K562 (cell line): ENCODE results near the gene ZDHHC12. TPM values are rescaled to one million over a fixed set of nuclear protein-coding genes. Genes with fewer than 3 reads are reported as not detected.

Experiments
- BACH1 ChIP-seq: fragments of 200-800 bp; sonication (Bioruptor generic); IDR thresholded peaks from 2 replicates; pipeline ENCODE4 v1.6.1; 2016; ENCODE audit warnings: missing genetic modification characterization, missing compliant biosample characterization
- CBFB ChIP-seq: sonication (generic); formaldehyde crosslinking; IDR thresholded peaks from 2 replicates; pipeline ENCODE4 v1.4.0; 2020; ENCODE audit warnings: mild to moderate bottlenecking, missing genetic modification reagents
- CHD4 ChIP-seq: fragments of 200-600 bp; sonication (generic); IDR thresholded peaks from 3 replicates; pipeline ENCODE4 v1.6.1; 2012; ENCODE audit warnings: low read depth, mild to moderate bottlenecking, mixed read lengths, low read length, inconsistent platforms; ENCODE audit not compliant: insufficient read depth, insufficient replicate concordance, poor library complexity, severe bottlenecking
- HDAC6 ChIP-seq: IDR thresholded peaks from 2 replicates; pipeline ENCODE4 v1.6.1; 2012; ENCODE audit warnings: low read depth, mild to moderate bottlenecking, control low read depth, inconsistent platforms, low read length, moderate library complexity
- HDGF ChIP-seq: fragments of 450-650 bp; IDR thresholded peaks from 2 replicates; pipeline ENCODE4 v1.6.1; 2016
- HNRNPLL ChIP-seq: fragments of 200-400 bp; formaldehyde crosslinking; IDR thresholded peaks from 2 replicates; pipeline ENCODE4 v1.6.1; 2017; ENCODE audit warnings: low read length, low read depth, mild to moderate bottlenecking; ENCODE audit not compliant: poor library complexity, severe bottlenecking
- HOXB6 ChIP-seq: fragments of 250-450 bp; sonication (Bioruptor Pico); IDR thresholded peaks from 2 replicates; pipeline ENCODE4 v1.5.1; 2022; ENCODE audit warnings: mild to moderate bottlenecking, borderline replicate concordance
- MAZ ChIP-seq, 2 experiments: fragments of 450-650 bp in 1 of 2; sonication (generic) in 1 of 2; formaldehyde crosslinking; IDR thresholded peaks in 1 of 2; conservative IDR thresholded peaks in 1 of 2; 2 replicates each; pipeline versions ENCODE4 v1.4.0 to v1.5.0; 2020; ENCODE audit warnings: mild to moderate bottlenecking in 1 of 2, missing genetic modification reagents in 1 of 2
- NCOA1 ChIP-seq: fragments of 450-650 bp; IDR thresholded peaks from 2 replicates; pipeline ENCODE4 v1.6.1; 2016; ENCODE audit warnings: low read depth
- NFE2 ChIP-seq: IDR thresholded peaks from 2 replicates; pipeline ENCODE4 v1.6.1; 2014; ENCODE audit warnings: antibody characterized with exemption, low read depth
- PHF20 ChIP-seq: fragments of 450-650 bp; IDR thresholded peaks from 2 replicates; pipeline ENCODE4 v1.6.1; 2018; ENCODE audit not compliant: partially characterized antibody
- SMAD4 ChIP-seq: fragments of 250-450 bp; sonication (Bioruptor Pico); conservative IDR thresholded peaks from 2 replicates; pipeline ENCODE4 v1.8.0; 2021; ENCODE audit warnings: inconsistent platforms, mild to moderate bottlenecking, moderate library complexity
- THRAP3 ChIP-seq: fragments of 450-650 bp; IDR thresholded peaks from 2 replicates; pipeline ENCODE4 v1.6.1; 2016; ENCODE audit warnings: mild to moderate bottlenecking, inconsistent platforms, borderline replicate concordance
- ZNF165 ChIP-seq: fragments of 250-450 bp; sonication (Bioruptor Pico); IDR thresholded peaks from 2 replicates; pipeline ENCODE4 v1.4.0; 2020; ENCODE audit warnings: borderline replicate concordance
- polyA plus RNA-seq, 8 experiments: library from polyadenylated mRNA; depleted of rRNA in 4 of 8; stranded (reverse) in 5 of 8; unstranded in 3 of 8; fragments of >200 nt; fragmentation: Nextera tagmentation in 2 of 8; fragmentation: Illumina TruSeq in 1 of 8; extraction: Ambion mirVana in 2 of 8; extraction: Trizol in 1 of 8; gene quantifications; 2 replicates each; pipeline versions ENCODE4 v1.2.1 to v1.2.3, GENCODE V29; 2011 to 2014; ENCODE audit warnings: inconsistent platforms in 1 of 8, missing spikeins in 1 of 8
- total RNA-seq, 7 experiments: library from RNA; depleted of rRNA in 6 of 7; stranded (reverse); fragments of >200 nt in 6 of 7; fragmentation: Illumina TruSeq in 2 of 7; extraction: Trizol in 2 of 7; gene quantifications; 2 replicates each; pipeline versions ENCODE4 v1.2.1 to v1.2.3, GENCODE V29; 2011 to 2021; ENCODE audit warnings: low replicate concordance in 1 of 7
- TF ChIP-seq, protein P1 (sequence below): sonication (generic); formaldehyde crosslinking; IDR thresholded peaks from 2 replicates; pipeline ENCODE4 v1.8.0; 2022; ENCODE audit warnings: mild to moderate bottlenecking, missing genetic modification reagents
- TF ChIP-seq, protein P2 (sequence below), 2 experiments: fragments of 450-650 bp in 1 of 2; sonication (generic) in 1 of 2; formaldehyde crosslinking in 1 of 2; IDR thresholded peaks in 1 of 2; conservative IDR thresholded peaks in 1 of 2; 2 replicates each; pipeline versions ENCODE4 v1.6.1 to v1.8.1; 2016 to 2023; ENCODE audit warnings: mild to moderate bottlenecking in 2 of 2, moderate library complexity in 2 of 2, inconsistent platforms in 1 of 2, missing genetic modification reagents in 1 of 2
- TF ChIP-seq, protein P3 (sequence below): fragments of 250-450 bp; sonication (Bioruptor Pico); IDR thresholded peaks from 2 replicates; pipeline ENCODE4 v1.4.0; 2020; ENCODE audit warnings: mild to moderate bottlenecking
- TF ChIP-seq, protein P4 (sequence below): sonication (generic); formaldehyde crosslinking; IDR thresholded peaks from 2 replicates; pipeline ENCODE4 v1.8.0; 2023; ENCODE audit warnings: mild to moderate bottlenecking, missing genetic modification reagents

Gene ZDHHC12
- total and polyA plus RNA-seq, 9 of the 15 experiments (the other 6 are each of a cell fraction or from before 2014, with no cell fraction given), result 0.21 to 38.0 (median 13.8) TPM

DNA sequence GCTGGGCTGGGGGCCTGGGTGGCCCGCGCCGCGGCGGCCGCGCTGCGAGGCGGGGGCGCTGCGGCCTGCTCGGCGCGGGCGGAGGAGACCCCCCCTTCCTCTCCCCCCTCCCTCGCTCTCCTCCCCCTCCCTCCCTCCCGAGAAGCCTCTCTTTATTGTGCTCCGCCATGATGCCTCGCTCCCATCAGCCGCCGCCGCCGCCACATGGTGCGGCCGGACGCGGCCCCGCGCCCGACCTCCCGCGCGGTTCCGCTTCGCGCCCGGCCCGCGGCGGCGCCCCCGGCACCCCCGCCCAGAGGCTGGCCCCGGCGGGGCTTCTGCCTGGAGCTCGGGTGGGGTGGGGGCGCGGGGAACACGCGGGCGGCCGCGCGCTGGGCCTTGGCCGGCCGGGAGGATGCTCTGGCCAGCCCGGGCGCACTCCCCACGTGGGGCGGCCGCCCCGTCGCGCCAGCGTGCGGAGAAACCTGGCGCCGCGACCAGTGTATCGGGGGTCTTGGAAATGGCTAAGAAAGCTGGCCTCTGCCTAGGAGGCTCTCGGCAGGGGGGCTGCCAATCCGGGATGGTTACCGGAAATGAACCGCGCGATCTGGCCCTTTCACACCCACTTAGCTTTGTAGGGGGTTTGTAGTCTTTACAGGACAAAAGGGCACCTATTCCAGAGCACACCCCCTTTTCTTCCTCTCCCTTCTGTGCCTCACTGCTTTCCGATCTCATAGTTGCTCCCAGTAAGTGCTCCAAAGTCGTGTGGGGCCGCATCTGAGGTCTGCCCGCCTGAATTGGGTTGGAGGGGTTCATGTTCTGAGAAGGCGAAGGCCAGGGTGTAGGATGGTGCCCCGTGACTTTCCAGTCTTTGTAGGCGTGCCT is 33.9 kb downstream of the ZDHHC12 start (continued):
- no peak for TF ChIP-seq NFE2
- no peak for TF ChIP-seq NCOA1
- TF ChIP-seq, protein P1, sequence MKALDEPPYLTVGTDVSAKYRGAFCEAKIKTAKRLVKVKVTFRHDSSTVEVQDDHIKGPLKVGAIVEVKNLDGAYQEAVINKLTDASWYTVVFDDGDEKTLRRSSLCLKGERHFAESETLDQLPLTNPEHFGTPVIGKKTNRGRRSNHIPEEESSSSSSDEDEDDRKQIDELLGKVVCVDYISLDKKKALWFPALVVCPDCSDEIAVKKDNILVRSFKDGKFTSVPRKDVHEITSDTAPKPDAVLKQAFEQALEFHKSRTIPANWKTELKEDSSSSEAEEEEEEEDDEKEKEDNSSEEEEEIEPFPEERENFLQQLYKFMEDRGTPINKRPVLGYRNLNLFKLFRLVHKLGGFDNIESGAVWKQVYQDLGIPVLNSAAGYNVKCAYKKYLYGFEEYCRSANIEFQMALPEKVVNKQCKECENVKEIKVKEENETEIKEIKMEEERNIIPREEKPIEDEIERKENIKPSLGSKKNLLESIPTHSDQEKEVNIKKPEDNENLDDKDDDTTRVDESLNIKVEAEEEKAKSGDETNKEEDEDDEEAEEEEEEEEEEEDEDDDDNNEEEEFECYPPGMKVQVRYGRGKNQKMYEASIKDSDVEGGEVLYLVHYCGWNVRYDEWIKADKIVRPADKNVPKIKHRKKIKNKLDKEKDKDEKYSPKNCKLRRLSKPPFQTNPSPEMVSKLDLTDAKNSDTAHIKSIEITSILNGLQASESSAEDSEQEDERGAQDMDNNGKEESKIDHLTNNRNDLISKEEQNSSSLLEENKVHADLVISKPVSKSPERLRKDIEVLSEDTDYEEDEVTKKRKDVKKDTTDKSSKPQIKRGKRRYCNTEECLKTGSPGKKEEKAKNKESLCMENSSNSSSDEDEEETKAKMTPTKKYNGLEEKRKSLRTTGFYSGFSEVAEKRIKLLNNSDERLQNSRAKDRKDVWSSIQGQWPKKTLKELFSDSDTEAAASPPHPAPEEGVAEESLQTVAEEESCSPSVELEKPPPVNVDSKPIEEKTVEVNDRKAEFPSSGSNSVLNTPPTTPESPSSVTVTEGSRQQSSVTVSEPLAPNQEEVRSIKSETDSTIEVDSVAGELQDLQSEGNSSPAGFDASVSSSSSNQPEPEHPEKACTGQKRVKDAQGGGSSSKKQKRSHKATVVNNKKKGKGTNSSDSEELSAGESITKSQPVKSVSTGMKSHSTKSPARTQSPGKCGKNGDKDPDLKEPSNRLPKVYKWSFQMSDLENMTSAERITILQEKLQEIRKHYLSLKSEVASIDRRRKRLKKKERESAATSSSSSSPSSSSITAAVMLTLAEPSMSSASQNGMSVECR (CRISPR knock-in tag), result peak; percentile 50; the same call in 1 of the 2 replicates
- TF ChIP-seq SMAD4, result peak; percentile 52; the same call in 1 of the 2 replicates
- TF ChIP-seq HDGF, result peak; percentile 96
- peak; percentile 79; the same call in 1 of the 2 replicates for TF ChIP-seq CBFB
- TF ChIP-seq, protein P2, sequence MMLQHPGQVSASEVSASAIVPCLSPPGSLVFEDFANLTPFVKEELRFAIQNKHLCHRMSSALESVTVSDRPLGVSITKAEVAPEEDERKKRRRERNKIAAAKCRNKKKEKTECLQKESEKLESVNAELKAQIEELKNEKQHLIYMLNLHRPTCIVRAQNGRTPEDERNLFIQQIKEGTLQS (IDR thresholded peaks at IDR 0.05), result no peak
- TF ChIP-seq, protein P2 (CRISPR knock-in tag; conservative IDR thresholded peaks at IDR 0.05), result no peak
- no peak for TF ChIP-seq CHD4
- no peak for TF ChIP-seq BACH1
- no peak for TF ChIP-seq HDAC6
- no peak for TF ChIP-seq THRAP3
- no peak for TF ChIP-seq HOXB6
- TF ChIP-seq, protein P3, sequence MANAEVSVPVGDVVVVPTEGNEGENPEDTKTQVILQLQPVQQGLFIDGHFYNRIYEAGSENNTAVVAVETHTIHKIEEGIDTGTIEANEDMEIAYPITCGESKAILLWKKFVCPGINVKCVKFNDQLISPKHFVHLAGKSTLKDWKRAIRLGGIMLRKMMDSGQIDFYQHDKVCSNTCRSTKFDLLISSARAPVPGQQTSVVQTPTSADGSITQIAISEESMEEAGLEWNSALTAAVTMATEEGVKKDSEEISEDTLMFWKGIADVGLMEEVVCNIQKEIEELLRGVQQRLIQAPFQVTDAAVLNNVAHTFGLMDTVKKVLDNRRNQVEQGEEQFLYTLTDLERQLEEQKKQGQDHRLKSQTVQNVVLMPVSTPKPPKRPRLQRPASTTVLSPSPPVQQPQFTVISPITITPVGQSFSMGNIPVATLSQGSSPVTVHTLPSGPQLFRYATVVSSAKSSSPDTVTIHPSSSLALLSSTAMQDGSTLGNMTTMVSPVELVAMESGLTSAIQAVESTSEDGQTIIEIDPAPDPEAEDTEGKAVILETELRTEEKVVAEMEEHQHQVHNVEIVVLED (CRISPR knock-in tag), result no peak
- TF ChIP-seq ZNF165 (CRISPR knock-in tag), result no peak
- no peak for TF ChIP-seq PHF20
- TF ChIP-seq MAZ (CRISPR knock-in tag; conservative IDR thresholded peaks at IDR 0.05 in 1 of 2, IDR thresholded peaks at IDR 0.05 in 1 of 2), result 0 out of 4 replicates have a peak, but pooled peaks of 1 of the 2 experiments have one; percentile 41
- TF ChIP-seq, protein P4, sequence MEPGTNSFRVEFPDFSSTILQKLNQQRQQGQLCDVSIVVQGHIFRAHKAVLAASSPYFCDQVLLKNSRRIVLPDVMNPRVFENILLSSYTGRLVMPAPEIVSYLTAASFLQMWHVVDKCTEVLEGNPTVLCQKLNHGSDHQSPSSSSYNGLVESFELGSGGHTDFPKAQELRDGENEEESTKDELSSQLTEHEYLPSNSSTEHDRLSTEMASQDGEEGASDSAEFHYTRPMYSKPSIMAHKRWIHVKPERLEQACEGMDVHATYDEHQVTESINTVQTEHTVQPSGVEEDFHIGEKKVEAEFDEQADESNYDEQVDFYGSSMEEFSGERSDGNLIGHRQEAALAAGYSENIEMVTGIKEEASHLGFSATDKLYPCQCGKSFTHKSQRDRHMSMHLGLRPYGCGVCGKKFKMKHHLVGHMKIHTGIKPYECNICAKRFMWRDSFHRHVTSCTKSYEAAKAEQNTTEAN (CRISPR knock-in tag), result no peak
- TF ChIP-seq HNRNPLL, result no peak
